C4-2B (cell line): ENCODE results near the gene KNDC1.

Experiments
- H3K27ac ChIP-seq: fragments of 450-650 bp; 2 replicates; pipeline ENCODE4 v1.5.1; 2017
- CTCF ChIP-seq: fragments of 450-650 bp; conservative IDR thresholded peaks from 2 replicates; pipeline ENCODE4 v1.5.1; 2017; ENCODE audit warnings: mild to moderate bottlenecking
- ZFX ChIP-seq: fragments of 450-650 bp; IDR thresholded peaks from 2 replicates; pipeline ENCODE4 v1.6.1; 2017

The KNDC1 gene

GRCh38 chr10:133270204-133270603 is 110.2 kb downstream of the KNDC1 start:
- TF ChIP-seq ZFX (no peak), CTCF (no peak)
- no peak overlapping the region for H3K27ac ChIP-seq

- no peak overlapping the region for H3K27ac ChIP-seq
- no peak for TF ChIP-seq ZFX
- no peak for TF ChIP-seq CTCF
Measured at GRCh38 chr10:133270773-133271297, 110.8 kb downstream of the KNDC1 start.

- H3K27ac ChIP-seq, result no peak overlapping the region
- TF ChIP-seq ZFX (no peak), CTCF (no peak)
Measured at GRCh38 chr10:133271521-133272300, 111.7 kb downstream of the KNDC1 start.

- TF ChIP-seq CTCF, result no peak
- no peak for TF ChIP-seq ZFX
Measured at GRCh38 chr10:133272301-133272963, 112.4 kb downstream of the KNDC1 start.

GRCh38 chr10:133272964-133273420 is 113.0 kb downstream of the KNDC1 start:
- H3K27ac ChIP-seq, result no peak overlapping the region
- TF ChIP-seq CTCF, result no peak
- no peak for TF ChIP-seq ZFX

More at GRCh38 chr10:133272301-133272963, 112.4 kb downstream of the KNDC1 start:
- no peak overlapping the region for H3K27ac ChIP-seq

GRCh38 chr10:133273534-133274143 is 113.6 kb downstream of the KNDC1 start:
- no peak for TF ChIP-seq ZFX
- no peak overlapping the region for H3K27ac ChIP-seq

- TF ChIP-seq ZFX, result no peak
- TF ChIP-seq CTCF, result no peak
- no peak overlapping the region for H3K27ac ChIP-seq
Measured at GRCh38 chr10:133274751-133275683, 115.0 kb downstream of the KNDC1 start.
